SJCRH30 (cell line): ENCODE measurements around the gene TPRG1L. TPM values are rescaled to one million over a fixed set of nuclear protein-coding genes. Genes with fewer than 3 reads are reported as not detected.
A peak's percentile ranks its signal among the peaks of the same experiment; 100 is the strongest.

Source experiments
- DNase-seq, 2 experiments: peaks; one replicate each; pipeline ENCODE4 v3.0.0-alpha.2; 2015 to 2020
- H3K27ac ChIP-seq: fragments of 250-450 bp; sonication (Bioruptor Pico); 2 replicates; pipeline ENCODE4 v1.5.1; 2020; ENCODE audit warnings: mild to moderate bottlenecking, moderate library complexity
- H3K27me3 ChIP-seq: fragments of 250-450 bp; sonication (Bioruptor Pico); 2 replicates; pipeline ENCODE4 v1.5.1; 2020; ENCODE audit warnings: mild to moderate bottlenecking, moderate library complexity
- H3K36me3 ChIP-seq: fragments of 250-450 bp; sonication (Bioruptor Pico); 2 replicates; pipeline ENCODE4 v1.5.1; 2020; ENCODE audit warnings: mild to moderate bottlenecking, moderate library complexity
- H3K4me1 ChIP-seq: fragments of 250-450 bp; sonication (Bioruptor Pico); 2 replicates; pipeline ENCODE4 v1.5.1; 2020; ENCODE audit warnings: mild to moderate bottlenecking, moderate library complexity
- H3K4me3 ChIP-seq: fragments of 250-450 bp; sonication (Bioruptor Pico); 2 replicates; pipeline ENCODE4 v1.5.1; 2020; ENCODE audit warnings: mild to moderate bottlenecking, moderate library complexity
- H3K9me3 ChIP-seq: fragments of 250-450 bp; sonication (Bioruptor Pico); replicated peaks from 2 replicates; pipeline ENCODE4 v1.5.1; 2020; ENCODE audit warnings: mild to moderate bottlenecking, moderate library complexity
- total RNA-seq: library from RNA; depleted of rRNA; stranded (reverse); fragments of >200 nt; shearing (Covaris generic); gene quantifications from 2 replicates; pipeline ENCODE4 v1.2.3, GENCODE V29; 2014

The TPRG1L gene
- total RNA-seq, 1 experiment from 2014 or later: 21.1 TPM

DNA sequence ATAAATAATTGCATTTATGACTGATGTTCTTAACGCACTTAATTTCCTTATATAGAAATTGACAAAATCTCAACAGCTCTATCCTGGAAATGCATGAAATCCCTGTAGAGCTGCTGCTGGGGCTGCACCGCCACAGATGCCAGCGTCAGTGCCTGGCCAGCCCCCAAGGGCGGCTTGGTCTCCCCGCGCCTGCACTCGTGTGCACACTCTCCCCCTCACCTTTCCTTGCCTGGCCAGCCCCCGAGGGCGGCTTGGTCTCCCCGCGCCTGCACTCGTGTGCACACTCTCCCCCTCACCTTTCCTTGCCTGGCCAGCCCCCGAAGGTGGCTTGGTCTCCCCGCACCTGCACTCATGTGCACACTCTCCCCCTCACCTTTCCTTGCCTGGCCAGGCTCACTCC, 11.3 kb downstream of the TPRG1L start:
- Histone ChIP-seq H3K27ac (no peak overlapping the region), H3K27me3 (no peaks in the 10 kb centered on the region), H3K9me3 (no peaks in the 10 kb centered on the region), H3K4me3 (no peak overlapping the region), H3K36me3 (peaks cover 26% of the 10 kb centered on the region), H3K4me1 (peaks cover 17% of the 10 kb centered on the region)
- no peak for DNase-seq

GRCh38 chr1:3636531-3636930, 11.7 kb downstream of the TPRG1L start:
- no peak overlapping the region for H3K27ac ChIP-seq
- peaks cover 26% of the 10 kb centered on the region for H3K36me3 ChIP-seq
- no peak for DNase-seq
- H3K27me3 ChIP-seq: no peaks in the 10 kb centered on the region
- H3K9me3 ChIP-seq: no peaks in the 10 kb centered on the region
- H3K4me1 ChIP-seq: peaks cover 17% of the 10 kb centered on the region
- no peak overlapping the region for H3K4me3 ChIP-seq

- Histone ChIP-seq H3K36me3 (peaks cover 29% of the 10 kb centered on the region), H3K4me1 (peaks cover 17% of the 10 kb centered on the region), H3K27ac (peak overlapping the region; percentile 31), H3K9me3 (no peaks in the 10 kb centered on the region), H3K27me3 (no peaks in the 10 kb centered on the region), H3K4me3 (no peak overlapping the region)
- no peak for DNase-seq
Observed at GRCh38 chr1:3638027-3638426, 13.2 kb downstream of the TPRG1L start.

GRCh38 chr1:3638676-3639075, 13.9 kb downstream of the TPRG1L start:
- H3K27ac ChIP-seq: peak overlapping the region; percentile 31
- H3K9me3 ChIP-seq: no peaks in the 10 kb centered on the region
- peak; percentile 54 to 69 for DNase-seq
- H3K36me3 ChIP-seq: peaks cover 25% of the 10 kb centered on the region
- H3K27me3 ChIP-seq: no peaks in the 10 kb centered on the region
- H3K4me3 ChIP-seq: no peak overlapping the region
- H3K4me1 ChIP-seq: peaks cover 12% of the 10 kb centered on the region

DNA sequence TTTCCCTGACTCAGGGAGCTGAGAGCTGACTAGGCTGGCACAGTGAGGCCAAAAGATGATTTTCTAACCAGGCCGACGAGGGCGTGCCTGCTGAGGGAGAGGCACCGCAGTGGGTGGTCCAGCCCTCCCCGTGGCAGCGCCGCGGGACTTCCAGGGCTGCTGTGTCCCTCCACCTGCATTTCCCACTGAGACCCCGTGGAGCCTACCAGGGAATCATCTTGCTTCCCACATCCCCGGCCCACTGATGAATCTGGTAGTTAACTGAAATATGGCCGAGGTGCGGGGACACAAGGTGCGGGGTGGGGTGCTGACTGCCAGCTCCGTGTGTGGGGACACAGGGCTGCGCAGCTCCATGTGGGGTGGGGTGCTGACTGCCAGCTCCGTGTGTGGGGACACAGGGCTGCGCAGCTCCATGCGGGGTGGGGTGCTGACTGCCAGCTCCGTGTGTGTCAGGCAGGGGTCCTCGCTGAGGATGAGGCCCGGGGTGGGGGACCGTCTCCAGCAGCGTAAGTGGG, 14.6 kb downstream of the TPRG1L start:
- H3K9me3 ChIP-seq: no peaks in the 10 kb centered on the region
- peak overlapping the region; percentile 31; the same call in 1 of the 2 replicates for H3K27ac ChIP-seq
- H3K36me3 ChIP-seq: peaks cover 22% of the 10 kb centered on the region
- peaks cover 11% of the 10 kb centered on the region for H3K4me1 ChIP-seq
- H3K4me3 ChIP-seq: no peak overlapping the region
- no peak for DNase-seq
- H3K27me3 ChIP-seq: no peaks in the 10 kb centered on the region

GRCh38 chr1:3640121-3640837, 15.5 kb downstream of the TPRG1L start:
- Histone ChIP-seq H3K36me3 (peaks cover 28% of the 10 kb centered on the region), H3K27me3 (no peaks in the 10 kb centered on the region), H3K4me1 (peaks cover 11% of the 10 kb centered on the region), H3K9me3 (no peaks in the 10 kb centered on the region), H3K4me3 (no peak overlapping the region), H3K27ac (no peak overlapping the region)
- no peak for DNase-seq

- no peaks in the 10 kb centered on the region for H3K27me3 ChIP-seq
- no peaks in the 10 kb centered on the region for H3K9me3 ChIP-seq
- H3K36me3 ChIP-seq: peaks cover 32% of the 10 kb centered on the region
- no peak for DNase-seq
- H3K4me3 ChIP-seq: no peak overlapping the region
- H3K4me1 ChIP-seq: peaks cover 11% of the 10 kb centered on the region
- H3K27ac ChIP-seq: no peak overlapping the region
Observed at GRCh38 chr1:3641046-3641760, 16.4 kb downstream of the TPRG1L start.

GRCh38 chr1:3641816-3642215, 17.0 kb downstream of the TPRG1L start:
- no peaks in the 10 kb centered on the region for H3K27me3 ChIP-seq
- H3K9me3 ChIP-seq: no peaks in the 10 kb centered on the region
- DNase-seq: no peak
- H3K4me3 ChIP-seq: no peak overlapping the region
- H3K4me1 ChIP-seq: peaks cover 11% of the 10 kb centered on the region
- H3K27ac ChIP-seq: no peak overlapping the region
- H3K36me3 ChIP-seq: peaks cover 34% of the 10 kb centered on the region

GRCh38 chr1:3642919-3643675, 18.3 kb downstream of the TPRG1L start:
- Histone ChIP-seq H3K36me3 (peaks cover 23% of the 10 kb centered on the region), H3K4me3 (no peak overlapping the region), H3K27ac (no peak overlapping the region), H3K27me3 (no peaks in the 10 kb centered on the region), H3K9me3 (no peaks in the 10 kb centered on the region), H3K4me1 (peaks cover 11% of the 10 kb centered on the region)
- DNase-seq: no peak

DNA sequence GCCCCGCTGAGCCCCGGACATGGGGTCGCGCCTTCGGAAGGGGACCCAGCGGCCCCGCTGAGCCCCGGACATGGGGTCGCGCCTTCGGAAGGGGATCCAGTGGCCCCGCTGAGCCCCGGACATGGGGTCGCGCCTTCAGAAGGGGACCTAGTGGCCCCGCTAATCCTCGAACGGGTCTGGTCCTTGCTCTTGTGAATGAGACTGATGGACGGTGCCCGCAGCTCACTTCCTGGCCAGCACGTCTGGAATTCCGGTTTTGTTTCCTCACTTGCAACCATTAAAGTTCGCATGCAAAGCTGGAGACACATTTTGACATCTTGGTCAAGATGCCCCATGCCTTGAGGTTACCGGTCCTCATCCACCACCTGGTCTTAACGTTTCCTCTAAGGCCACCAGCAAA, 19.5 kb downstream of the TPRG1L start:
- no peak for DNase-seq
- no peaks in the 10 kb centered on the region for H3K9me3 ChIP-seq

GRCh38 chr1:3645247-3645646, 20.4 kb downstream of the TPRG1L start:
- no peak for DNase-seq
- Histone ChIP-seq H3K4me3 (no peak overlapping the region), H3K9me3 (no peaks in the 10 kb centered on the region), H3K4me1 (peaks cover 5% of the 10 kb centered on the region; the same call in 1 of the 2 replicates), H3K36me3 (peaks cover 23% of the 10 kb centered on the region), H3K27me3 (no peaks in the 10 kb centered on the region), H3K27ac (no peak overlapping the region)

More for the DNA sequence above, 19.5 kb downstream of the TPRG1L start:
- no peak overlapping the region for H3K27ac ChIP-seq
- H3K4me1 ChIP-seq: peaks cover 6% of the 10 kb centered on the region
- H3K27me3 ChIP-seq: no peaks in the 10 kb centered on the region
- H3K36me3 ChIP-seq: peaks cover 23% of the 10 kb centered on the region
- H3K4me3 ChIP-seq: no peak overlapping the region

DNA sequence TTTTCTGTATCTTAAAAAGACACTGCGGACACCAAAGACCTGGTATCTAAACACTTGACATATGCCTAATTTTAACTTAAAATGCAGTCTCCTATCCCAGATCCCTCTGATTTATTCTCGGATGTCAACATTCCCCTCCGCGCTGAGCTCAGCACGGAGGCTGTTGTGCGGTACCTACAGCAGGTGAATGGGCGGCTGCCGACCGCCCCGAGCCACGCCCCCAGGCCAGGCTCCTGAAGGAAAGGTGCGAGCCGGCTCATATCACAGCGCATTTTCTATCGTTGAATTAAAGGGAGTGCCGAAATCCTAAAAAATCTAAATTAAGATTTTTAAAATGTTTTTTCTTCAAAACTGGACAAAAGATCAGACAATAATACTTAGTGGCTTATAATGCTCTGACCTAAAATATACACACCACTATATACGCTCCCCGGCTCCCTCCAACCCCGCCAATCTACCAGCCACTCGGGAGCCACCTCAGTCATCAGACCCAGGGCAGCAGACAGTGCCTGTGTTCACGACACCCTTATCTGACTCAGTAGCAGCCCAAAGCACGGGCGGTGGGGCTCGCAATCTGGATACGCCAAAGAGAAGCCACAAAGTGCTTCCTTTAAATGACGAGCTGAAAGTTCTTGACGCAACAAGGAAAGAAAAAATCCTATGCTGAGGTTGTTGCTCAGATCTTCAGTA, 21.0 kb downstream of the TPRG1L start:
- H3K36me3 ChIP-seq: peaks cover 23% of the 10 kb centered on the region
- H3K27ac ChIP-seq: no peak overlapping the region
- H3K4me1 ChIP-seq: peaks cover 5% of the 10 kb centered on the region; the same call in 1 of the 2 replicates
- no peak overlapping the region for H3K4me3 ChIP-seq
- no peak for DNase-seq
- no peaks in the 10 kb centered on the region for H3K9me3 ChIP-seq
- no peaks in the 10 kb centered on the region for H3K27me3 ChIP-seq

GRCh38 chr1:3646596-3646995, 21.8 kb downstream of the TPRG1L start:
- H3K9me3 ChIP-seq: no peaks in the 10 kb centered on the region
- no peak overlapping the region for H3K27ac ChIP-seq
- peaks cover 5% of the 10 kb centered on the region; the same call in 1 of the 2 replicates for H3K4me1 ChIP-seq
- H3K36me3 ChIP-seq: peaks cover 23% of the 10 kb centered on the region
- H3K4me3 ChIP-seq: no peak overlapping the region
- no peaks in the 10 kb centered on the region for H3K27me3 ChIP-seq
- DNase-seq: no peak
